ENCODE measurements around the gene RBM33. TPM values are rescaled to one million over a fixed set of nuclear protein-coding genes. Genes with fewer than 3 reads are reported as not detected.

Gene RBM33
- total RNA-seq, 1 experiment from 2014 or later, result 81.8 TPM

DNA sequence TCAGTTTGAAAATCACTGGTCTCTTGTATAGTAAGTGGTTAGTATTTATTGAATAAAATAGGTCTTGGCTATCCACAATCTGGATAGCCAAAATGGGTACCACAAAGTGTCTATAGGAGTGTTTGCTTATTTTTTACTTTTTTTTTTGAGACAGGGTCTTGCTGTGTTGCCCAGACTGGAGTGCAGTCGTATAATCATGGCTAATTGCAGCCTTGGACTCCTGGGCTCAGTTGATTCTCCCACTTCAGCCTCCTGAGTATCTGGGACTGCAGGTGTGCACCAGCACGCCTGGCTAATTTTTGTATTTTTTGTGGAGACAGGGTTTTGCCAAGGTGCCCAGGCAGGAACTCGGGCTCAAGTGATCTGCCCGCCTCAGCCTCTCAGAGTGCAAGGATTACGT lies 2.8 kb downstream of the RBM33 start:
- Mint-ChIP-seq H3K4me3 (no peak overlapping the region), H3K27me3 (ENCODE audit: low read depth) (no peaks in the 10 kb centered on the region), H3K36me3 (peaks cover 43% of the 10 kb centered on the region), H3K27ac (no peak overlapping the region), H3K9me3 (peaks cover 14% of the 10 kb centered on the region), H3K4me1 (peaks cover 29% of the 10 kb centered on the region)
- ChIA-PET POLR2A (no interaction called here), CTCF (no interaction called here)
- TF ChIP-seq, protein P1, sequence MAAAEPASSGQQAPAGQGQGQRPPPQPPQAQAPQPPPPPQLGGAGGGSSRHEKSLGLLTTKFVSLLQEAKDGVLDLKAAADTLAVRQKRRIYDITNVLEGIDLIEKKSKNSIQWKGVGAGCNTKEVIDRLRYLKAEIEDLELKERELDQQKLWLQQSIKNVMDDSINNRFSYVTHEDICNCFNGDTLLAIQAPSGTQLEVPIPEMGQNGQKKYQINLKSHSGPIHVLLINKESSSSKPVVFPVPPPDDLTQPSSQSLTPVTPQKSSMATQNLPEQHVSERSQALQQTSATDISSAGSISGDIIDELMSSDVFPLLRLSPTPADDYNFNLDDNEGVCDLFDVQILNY (CRISPR knock-in tag; IDR thresholded peaks at IDR 0.05), result no peak
- no peak for TF ChIP-seq ZNF671 (CRISPR knock-in tag; IDR thresholded peaks at IDR 0.05)
- no peak for TF ChIP-seq IRF2 (CRISPR knock-in tag; IDR thresholded peaks at IDR 0.05; ENCODE audit: borderline replicate concordance, low read depth)
- TF ChIP-seq ZNF219 (CRISPR knock-in tag; IDR thresholded peaks at IDR 0.05; ENCODE audit: borderline replicate concordance), result no peak
- TF ChIP-seq ZNF121 (CRISPR knock-in tag; IDR thresholded peaks at IDR 0.05), result no peak; the same call in 1 of the 2 replicates
- TF ChIP-seq, protein P2, sequence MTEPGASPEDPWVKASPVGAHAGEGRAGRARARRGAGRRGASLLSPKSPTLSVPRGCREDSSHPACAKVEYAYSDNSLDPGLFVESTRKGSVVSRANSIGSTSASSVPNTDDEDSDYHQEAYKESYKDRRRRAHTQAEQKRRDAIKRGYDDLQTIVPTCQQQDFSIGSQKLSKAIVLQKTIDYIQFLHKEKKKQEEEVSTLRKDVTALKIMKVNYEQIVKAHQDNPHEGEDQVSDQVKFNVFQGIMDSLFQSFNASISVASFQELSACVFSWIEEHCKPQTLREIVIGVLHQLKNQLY (CRISPR knock-in tag; IDR thresholded peaks at IDR 0.05), result no peak
- TF ChIP-seq, protein P3, sequence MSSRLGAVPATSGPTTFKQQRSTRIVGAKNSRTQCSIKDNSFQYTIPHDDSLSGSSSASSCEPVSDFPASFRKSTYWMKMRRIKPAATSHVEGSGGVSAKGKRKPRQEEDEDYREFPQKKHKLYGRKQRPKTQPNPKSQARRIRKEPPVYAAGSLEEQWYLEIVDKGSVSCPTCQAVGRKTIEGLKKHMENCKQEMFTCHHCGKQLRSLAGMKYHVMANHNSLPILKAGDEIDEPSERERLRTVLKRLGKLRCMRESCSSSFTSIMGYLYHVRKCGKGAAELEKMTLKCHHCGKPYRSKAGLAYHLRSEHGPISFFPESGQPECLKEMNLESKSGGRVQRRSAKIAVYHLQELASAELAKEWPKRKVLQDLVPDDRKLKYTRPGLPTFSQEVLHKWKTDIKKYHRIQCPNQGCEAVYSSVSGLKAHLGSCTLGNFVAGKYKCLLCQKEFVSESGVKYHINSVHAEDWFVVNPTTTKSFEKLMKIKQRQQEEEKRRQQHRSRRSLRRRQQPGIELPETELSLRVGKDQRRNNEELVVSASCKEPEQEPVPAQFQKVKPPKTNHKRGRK (CRISPR knock-in tag; IDR thresholded peaks at IDR 0.05; ENCODE audit: borderline replicate concordance), result no peak
- TF ChIP-seq TEAD1 (CRISPR knock-in tag; IDR thresholded peaks at IDR 0.05), result no peak
- no peak for TF ChIP-seq OVOL2 (CRISPR knock-in tag; IDR thresholded peaks at IDR 0.05; ENCODE audit: borderline replicate concordance)
- TF ChIP-seq FOXJ3 (CRISPR knock-in tag; IDR thresholded peaks at IDR 0.05; ENCODE audit: borderline replicate concordance), result no peak
- no peak for TF ChIP-seq ATF1 (CRISPR knock-in tag; IDR thresholded peaks at IDR 0.05)
- no peak for TF ChIP-seq ZNF396 (CRISPR knock-in tag; IDR thresholded peaks at IDR 0.05; ENCODE audit: borderline replicate concordance)
- TF ChIP-seq, protein P4, sequence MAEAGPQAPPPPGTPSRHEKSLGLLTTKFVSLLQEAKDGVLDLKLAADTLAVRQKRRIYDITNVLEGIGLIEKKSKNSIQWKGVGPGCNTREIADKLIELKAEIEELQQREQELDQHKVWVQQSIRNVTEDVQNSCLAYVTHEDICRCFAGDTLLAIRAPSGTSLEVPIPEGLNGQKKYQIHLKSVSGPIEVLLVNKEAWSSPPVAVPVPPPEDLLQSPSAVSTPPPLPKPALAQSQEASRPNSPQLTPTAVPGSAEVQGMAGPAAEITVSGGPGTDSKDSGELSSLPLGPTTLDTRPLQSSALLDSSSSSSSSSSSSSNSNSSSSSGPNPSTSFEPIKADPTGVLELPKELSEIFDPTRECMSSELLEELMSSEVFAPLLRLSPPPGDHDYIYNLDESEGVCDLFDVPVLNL (CRISPR knock-in tag; IDR thresholded peaks at IDR 0.05; ENCODE audit: borderline replicate concordance, low read depth), result no peak
- ATAC-seq, result no peak
- no peak for DNase-seq (ENCODE audit: low spot score)

DNA sequence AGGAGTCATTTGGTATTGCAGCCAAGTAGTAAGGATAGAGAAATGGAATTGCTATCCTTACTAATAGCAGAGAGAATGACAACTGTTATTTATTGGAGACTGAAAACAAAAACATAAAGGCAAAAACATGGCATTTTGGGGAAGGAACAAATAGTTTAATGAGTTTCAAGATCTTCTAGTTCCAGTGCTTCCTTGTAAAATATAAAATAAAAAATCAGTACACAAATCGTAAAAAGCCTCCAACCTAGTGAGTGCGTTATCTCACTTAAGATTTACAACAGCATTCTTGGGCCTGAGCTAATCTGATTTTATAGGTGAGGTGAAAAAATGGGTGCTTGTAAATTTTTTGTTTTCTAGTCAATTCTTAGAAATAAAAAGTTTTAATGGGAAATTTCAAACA lies 3.3 kb downstream of the RBM33 start:
- no peaks in the 10 kb centered on the region for H3K27me3 Mint-ChIP-seq (ENCODE audit: low read depth)
- peaks cover 14% of the 10 kb centered on the region for H3K9me3 Mint-ChIP-seq
- POLR2A ChIA-PET, result no interaction called here
- no peak for DNase-seq (ENCODE audit: low spot score)
- no peak overlapping the region for H3K4me3 Mint-ChIP-seq
- ATAC-seq, result no peak
- no peak overlapping the region for H3K27ac Mint-ChIP-seq
- CTCF ChIA-PET, result no interaction called here
- H3K36me3 Mint-ChIP-seq, result peaks cover 38% of the 10 kb centered on the region
- H3K4me1 Mint-ChIP-seq, result peaks cover 29% of the 10 kb centered on the region
- TF ChIP-seq, protein P5, sequence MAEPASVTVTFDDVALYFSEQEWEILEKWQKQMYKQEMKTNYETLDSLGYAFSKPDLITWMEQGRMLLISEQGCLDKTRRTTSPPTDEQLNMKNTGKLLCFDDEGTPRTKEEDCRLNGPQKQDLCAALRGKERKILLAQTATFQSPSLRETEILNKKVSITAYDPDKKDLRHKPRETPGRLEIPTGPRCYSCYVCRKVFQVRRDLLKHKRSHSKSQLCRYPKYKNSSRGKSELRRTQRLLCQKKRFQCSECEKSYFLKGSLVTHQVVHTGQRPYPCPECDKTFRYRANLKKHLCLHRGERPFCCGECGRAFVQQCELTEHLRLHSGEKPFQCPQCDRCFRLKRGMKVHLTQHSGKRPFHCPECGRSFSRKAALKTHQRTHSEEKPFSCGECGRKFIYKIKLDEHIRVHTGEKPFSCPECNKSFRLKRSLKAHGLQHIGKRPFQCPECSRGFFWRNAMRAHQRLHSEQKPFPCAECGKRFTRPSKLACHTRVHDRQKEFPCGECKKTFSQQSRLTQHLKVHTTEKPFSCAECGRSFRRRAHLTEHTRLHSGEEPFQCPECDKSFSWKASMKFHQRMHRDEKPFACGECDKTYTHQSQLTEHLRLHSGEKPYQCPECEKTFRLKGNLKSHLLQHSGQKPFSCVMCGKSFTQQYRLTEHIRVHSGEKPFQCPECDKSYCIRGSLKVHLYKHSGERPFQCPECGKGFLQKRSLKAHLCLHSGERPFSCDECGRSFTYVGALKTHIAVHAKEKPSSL (CRISPR knock-in tag; conservative IDR thresholded peaks at IDR 0.05), result no peak
- no peak for TF ChIP-seq JUN (CRISPR knock-in tag; IDR thresholded peaks at IDR 0.05)
- TF ChIP-seq, protein P6, sequence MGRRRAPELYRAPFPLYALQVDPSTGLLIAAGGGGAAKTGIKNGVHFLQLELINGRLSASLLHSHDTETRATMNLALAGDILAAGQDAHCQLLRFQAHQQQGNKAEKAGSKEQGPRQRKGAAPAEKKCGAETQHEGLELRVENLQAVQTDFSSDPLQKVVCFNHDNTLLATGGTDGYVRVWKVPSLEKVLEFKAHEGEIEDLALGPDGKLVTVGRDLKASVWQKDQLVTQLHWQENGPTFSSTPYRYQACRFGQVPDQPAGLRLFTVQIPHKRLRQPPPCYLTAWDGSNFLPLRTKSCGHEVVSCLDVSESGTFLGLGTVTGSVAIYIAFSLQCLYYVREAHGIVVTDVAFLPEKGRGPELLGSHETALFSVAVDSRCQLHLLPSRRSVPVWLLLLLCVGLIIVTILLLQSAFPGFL (CRISPR knock-in tag; IDR thresholded peaks at IDR 0.05; ENCODE audit: borderline replicate concordance), result no peak
- TF ChIP-seq, protein P7, sequence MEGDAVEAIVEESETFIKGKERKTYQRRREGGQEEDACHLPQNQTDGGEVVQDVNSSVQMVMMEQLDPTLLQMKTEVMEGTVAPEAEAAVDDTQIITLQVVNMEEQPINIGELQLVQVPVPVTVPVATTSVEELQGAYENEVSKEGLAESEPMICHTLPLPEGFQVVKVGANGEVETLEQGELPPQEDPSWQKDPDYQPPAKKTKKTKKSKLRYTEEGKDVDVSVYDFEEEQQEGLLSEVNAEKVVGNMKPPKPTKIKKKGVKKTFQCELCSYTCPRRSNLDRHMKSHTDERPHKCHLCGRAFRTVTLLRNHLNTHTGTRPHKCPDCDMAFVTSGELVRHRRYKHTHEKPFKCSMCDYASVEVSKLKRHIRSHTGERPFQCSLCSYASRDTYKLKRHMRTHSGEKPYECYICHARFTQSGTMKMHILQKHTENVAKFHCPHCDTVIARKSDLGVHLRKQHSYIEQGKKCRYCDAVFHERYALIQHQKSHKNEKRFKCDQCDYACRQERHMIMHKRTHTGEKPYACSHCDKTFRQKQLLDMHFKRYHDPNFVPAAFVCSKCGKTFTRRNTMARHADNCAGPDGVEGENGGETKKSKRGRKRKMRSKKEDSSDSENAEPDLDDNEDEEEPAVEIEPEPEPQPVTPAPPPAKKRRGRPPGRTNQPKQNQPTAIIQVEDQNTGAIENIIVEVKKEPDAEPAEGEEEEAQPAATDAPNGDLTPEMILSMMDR (IDR thresholded peaks at IDR 0.05), result no peak
- TF ChIP-seq, protein P1 (CRISPR knock-in tag; IDR thresholded peaks at IDR 0.05), result no peak
- no peak for TF ChIP-seq ZNF219 (CRISPR knock-in tag; IDR thresholded peaks at IDR 0.05; ENCODE audit: borderline replicate concordance)
- TF ChIP-seq, protein P3 (CRISPR knock-in tag; IDR thresholded peaks at IDR 0.05; ENCODE audit: borderline replicate concordance), result no peak
- no peak for TF ChIP-seq GRHL2 (CRISPR knock-in tag; IDR thresholded peaks at IDR 0.05; ENCODE audit: insufficient replicate concordance, severe bottlenecking)
- TF ChIP-seq GTF2I (CRISPR knock-in tag; conservative IDR thresholded peaks at IDR 0.05), result no peak
- TF ChIP-seq ZNF138 (CRISPR knock-in tag; conservative IDR thresholded peaks at IDR 0.05), result no peak

Data from WTC11 (cell line).